K562 (cell line): ENCODE data around the gene GALNT7. TPM values are rescaled to one million over a fixed set of nuclear protein-coding genes. Genes with fewer than 3 reads are reported as not detected.

Experiments used
- ATAC-seq: fragments of 200-7000 bp; cut with Tn5 transposase; 3 replicates; pipeline ENCODE4 v1.9.1; 2020; ENCODE audit warnings: moderate library complexity
- BruUV-seq: library from RNA; stranded (reverse); fragments of 400-500 nt; replicated peaks from 2 replicates; lab custom pipeline; 2021; lab: Mats Ljungman, UMichigan
- CTCF ChIA-PET: fragments of 300-600 bp; formaldehyde crosslinking; extraction: SDS; loops from one replicate; lab custom pipeline; 2021; ENCODE audit warnings: low intra/inter-chr PET ratio; lab: Yijun Ruan, JAX
- POLR2A ChIA-PET: fragments of 300-600, 350-650 bp; sonication (Branson Sonifier 250); formaldehyde crosslinking; extraction: SDS; loops from one replicate; lab custom pipeline; 2021; ENCODE audit warnings: antibody characterized with exemption, inconsistent platforms; lab: Yijun Ruan, JAX
- DNase-seq, 4 experiments: peaks; one replicate each; pipeline versions ENCODE4 v3.0.0 to v3.0.0-alpha.2; 2011 to 2018; ENCODE audit warnings: low spot score in 3 of 4, mixed read lengths in 3 of 4; ENCODE audit errors: extremely low read depth in 1 of 4
- FAIRE-seq: peaks from 2 replicates; lab custom pipeline; 2011; peaks lifted over from hg19 to GRCh38; lab: Jason Lieb, UNC
- H2AFZ ChIP-seq: 2 replicates; pipeline ENCODE4 v1.6.0; 2011; ENCODE audit warnings: low read depth, low read length, control low read depth, inconsistent platforms
- H3K27ac ChIP-seq: fragments of 200-600 bp; 3 replicates; pipeline ENCODE4 v1.8.0; 2011; ENCODE audit warnings: low read depth, mild to moderate bottlenecking, control low read depth, inconsistent platforms, low read length, moderate library complexity, mixed read lengths; ENCODE audit errors: extremely low read depth
- H3K27me3 ChIP-seq, 2 experiments: fragments of 300-600 bp in 1 of 2; 2 replicates in 1 of 2; 3 replicates in 1 of 2; pipeline versions ENCODE4 v1.6.0 to v1.8.0; 2011; ENCODE audit warnings: inconsistent platforms in 2 of 2, low read length in 2 of 2, mild to moderate bottlenecking in 1 of 2, mixed read lengths in 1 of 2, moderate library complexity in 1 of 2; ENCODE audit not compliant: control insufficient read depth in 2 of 2, insufficient read depth in 2 of 2
- H3K36me3 ChIP-seq: fragments of 300-600 bp; 3 replicates; pipeline ENCODE4 v1.8.0; 2011; ENCODE audit warnings: mild to moderate bottlenecking, low read length, inconsistent platforms; ENCODE audit not compliant: control insufficient read depth, insufficient read depth
- H3K4me1 ChIP-seq, 2 experiments: fragments of 200-600 bp in 1 of 2; replicated peaks in 1 of 2; 2 replicates in 1 of 2; 3 replicates in 1 of 2; pipeline versions ENCODE4 v1.5.1 to v1.8.0; 2011; ENCODE audit warnings: inconsistent platforms in 2 of 2, low read length in 2 of 2, mild to moderate bottlenecking in 1 of 2, mixed read lengths in 1 of 2, moderate library complexity in 1 of 2; ENCODE audit not compliant: control insufficient read depth in 2 of 2, insufficient read depth in 2 of 2
- H3K4me2 ChIP-seq: 2 replicates; pipeline ENCODE4 v1.6.1; 2011; ENCODE audit warnings: low read length, control low read depth, inconsistent platforms, mixed read lengths; ENCODE audit not compliant: insufficient read depth
- H3K4me3 ChIP-seq: fragments of 200-600 bp; sonication (generic), shearing (Covaris generic); 2 replicates; pipeline ENCODE4 v1.5.1; 2016; ENCODE audit warnings: control low read depth, inconsistent platforms
- H3K79me2 ChIP-seq: fragments of 200-600 bp; 3 replicates; pipeline ENCODE4 v1.8.0; 2011; ENCODE audit warnings: low read length, inconsistent platforms; ENCODE audit not compliant: control insufficient read depth, insufficient read depth
- H3K9ac ChIP-seq, 2 experiments: 2 replicates each; pipeline versions ENCODE4 v1.6.0 to v1.6.1; 2011; ENCODE audit warnings: low read depth in 2 of 2, low read length in 2 of 2, control low read depth in 1 of 2, inconsistent platforms in 1 of 2, mild to moderate bottlenecking in 1 of 2, mixed read lengths in 1 of 2; ENCODE audit not compliant: insufficient read depth in 1 of 2
- H3K9me1 ChIP-seq: one replicate; pipeline ENCODE4 v1.6.0; 2011; ENCODE audit warnings: inconsistent platforms, mild to moderate bottlenecking, low read length, moderate library complexity; ENCODE audit not compliant: control insufficient read depth, insufficient read depth
- H3K9me3 ChIP-seq: replicated peaks from 2 replicates; pipeline ENCODE4 v1.5.1; 2011; ENCODE audit warnings: low read depth, low read length, inconsistent platforms; ENCODE audit not compliant: control insufficient read depth, insufficient read depth
- H4K20me1 ChIP-seq: replicated peaks from 2 replicates; pipeline ENCODE4 v1.6.1; 2011; ENCODE audit warnings: low read length, inconsistent platforms, mixed read lengths; ENCODE audit not compliant: control insufficient read depth, insufficient read depth
- CXXC5 ChIP-seq: fragments of 250-450 bp; sonication (Bioruptor Pico); IDR thresholded peaks from 2 replicates; pipeline ENCODE4 v1.8.0; 2022; ENCODE audit warnings: inconsistent platforms, mild to moderate bottlenecking, moderate library complexity
- FOSL1 ChIP-seq: fragments of 200-800 bp; sonication (Bioruptor generic); conservative IDR thresholded peaks from 2 replicates; pipeline ENCODE4 v1.6.1; 2016; ENCODE audit warnings: missing genetic modification characterization, missing compliant biosample characterization
- GABPA ChIP-seq: fragments of 200-800 bp; sonication (Bioruptor generic); conservative IDR thresholded peaks from 2 replicates; pipeline ENCODE4 v1.6.1; 2016; ENCODE audit warnings: low read depth, missing genetic modification characterization, missing compliant biosample characterization
- HDAC3 ChIP-seq: fragments of 450-650 bp; IDR thresholded peaks from 2 replicates; pipeline ENCODE4 v1.6.1; 2018; ENCODE audit warnings: borderline replicate concordance, mild to moderate bottlenecking, moderate library complexity; ENCODE audit not compliant: partially characterized antibody
- HDAC6 ChIP-seq: IDR thresholded peaks from 2 replicates; pipeline ENCODE4 v1.6.1; 2012; ENCODE audit warnings: low read depth, mild to moderate bottlenecking, control low read depth, inconsistent platforms, low read length, moderate library complexity
- MCM7 ChIP-seq, 2 experiments: fragments of 450-650 bp; IDR thresholded peaks; 2 replicates each; pipeline ENCODE4 v1.6.1; 2016 to 2018
- MTA2 ChIP-seq: fragments of 450-650 bp; IDR thresholded peaks from 2 replicates; pipeline ENCODE4 v1.6.1; 2016; ENCODE audit warnings: low read depth
- NBN ChIP-seq: fragments of 450-650 bp; IDR thresholded peaks from 2 replicates; pipeline ENCODE4 v1.6.1; 2016; ENCODE audit warnings: low read depth, mild to moderate bottlenecking
- NR2C1 ChIP-seq, 2 experiments: fragments of 450-650 bp; IDR thresholded peaks; 2 replicates each; pipeline ENCODE4 v1.6.1; 2017; ENCODE audit warnings: mild to moderate bottlenecking in 2 of 2, antibody characterized with exemption in 1 of 2, inconsistent platforms in 1 of 2, missing compliant biosample characterization in 1 of 2, missing genetic modification characterization in 1 of 2
- POLR2G ChIP-seq: fragments of 200-400 bp; formaldehyde crosslinking; IDR thresholded peaks from 2 replicates; pipeline ENCODE4 v1.6.1; 2017; ENCODE audit warnings: low read depth, mild to moderate bottlenecking, antibody characterized with exemption, low read length, moderate library complexity
- PURB ChIP-seq: sonication (generic); formaldehyde crosslinking; IDR thresholded peaks from 2 replicates; pipeline ENCODE4 v1.9.0; 2021; ENCODE audit warnings: low read depth, mild to moderate bottlenecking, missing genetic modification reagents
- RBFOX2 ChIP-seq: fragments of 200-400 bp; formaldehyde crosslinking; IDR thresholded peaks from 2 replicates; pipeline ENCODE4 v1.6.1; 2017; ENCODE audit warnings: low read depth, mild to moderate bottlenecking, low read length, moderate library complexity
- SAFB2 ChIP-seq: fragments of 200-400 bp; formaldehyde crosslinking; IDR thresholded peaks from 2 replicates; pipeline ENCODE4 v1.6.1; 2018; ENCODE audit warnings: borderline replicate concordance, low read length, low read depth, moderate library complexity; ENCODE audit not compliant: severe bottlenecking
- SRSF9 ChIP-seq: fragments of 200-400 bp; formaldehyde crosslinking; IDR thresholded peaks from 2 replicates; pipeline ENCODE4 v1.6.1; 2017; ENCODE audit warnings: low read depth, low read length, borderline replicate concordance
- TAF1 ChIP-seq: IDR thresholded peaks from 2 replicates; pipeline ENCODE4 v1.6.1; 2011; ENCODE audit warnings: mild to moderate bottlenecking, low read length, moderate library complexity; ENCODE audit not compliant: insufficient read depth, control insufficient read depth, severe bottlenecking; ENCODE audit errors: extremely low read depth
- TRIM24 ChIP-seq, 2 experiments: fragments of 450-650 bp; IDR thresholded peaks; 2 replicates each; pipeline ENCODE4 v1.6.1; 2016
- TRIM25 ChIP-seq: fragments of 450-650 bp; IDR thresholded peaks from 2 replicates; pipeline ENCODE4 v1.7.0; 2016; ENCODE audit warnings: borderline replicate concordance
- ZNF197 ChIP-seq: fragments of 200-800 bp; sonication (Bioruptor generic); IDR thresholded peaks from 2 replicates; pipeline ENCODE4 v1.6.1; 2016; ENCODE audit warnings: low read depth, missing genetic modification characterization, missing compliant biosample characterization
- ZNF778 ChIP-seq: fragments of 450-650 bp; formaldehyde crosslinking; IDR thresholded peaks from 2 replicates; pipeline ENCODE4 v1.4.0; 2020; ENCODE audit warnings: mild to moderate bottlenecking, moderate library complexity
- WGBS: fragments of 100-300 bp; shearing (Covaris generic); methylation state at CpG from one replicate; pipeline ENCODE4 v1.1.6; 2016; ENCODE audit warnings: low coverage, mixed read lengths; ENCODE audit not compliant: insufficient coverage; ENCODE audit errors: missing lambda C conversion rate; 5-methylcytosine and 5-hydroxymethylcytosine counted together
- in situ Hi-C: fragments of 300-500 bp; cut with MboI; formaldehyde crosslinking; loops from 4 replicates; pipeline ENCODE4 v1.15.0; 2018; ENCODE audit warnings: inconsistent platforms, mixed read lengths
- intact Hi-C: fragments of 100-400 bp; cut with micrococcal nuclease; formaldehyde crosslinking; loops from 2 replicates; pipeline ENCODE4 v1.14.2; 2022
- polyA plus RNA-seq, 8 experiments: library from polyadenylated mRNA; depleted of rRNA in 4 of 8; stranded (reverse) in 5 of 8; unstranded in 3 of 8; fragments of >200 nt; fragmentation: Nextera tagmentation in 2 of 8; fragmentation: Illumina TruSeq in 1 of 8; extraction: Ambion mirVana in 2 of 8; extraction: Trizol in 1 of 8; gene quantifications; 2 replicates each; pipeline versions ENCODE4 v1.2.1 to v1.2.3, GENCODE V29; 2011 to 2014; ENCODE audit warnings: inconsistent platforms in 1 of 8, missing spikeins in 1 of 8
- total RNA-seq, 7 experiments: library from RNA; depleted of rRNA in 6 of 7; stranded (reverse); fragments of >200 nt in 6 of 7; fragmentation: Illumina TruSeq in 2 of 7; extraction: Trizol in 2 of 7; gene quantifications; 2 replicates each; pipeline versions ENCODE4 v1.2.1 to v1.2.3, GENCODE V29; 2011 to 2021; ENCODE audit warnings: low replicate concordance in 1 of 7

Gene GALNT7
- total and polyA plus RNA-seq, 9 of the 15 experiments (the other 6 are each of a cell fraction or from before 2014, with no cell fraction given): 16.7 to 38.7 (median 31.1) TPM

GRCh38 chr4:173370130-173370476 lies 201.5 kb downstream of the GALNT7 start (continued):
- TF ChIP-seq TRIM25: no peak
- 0 out of 2 replicates have a peak, but pooled peaks have one; percentile 6 for TF ChIP-seq RBFOX2
- TF ChIP-seq ZNF197 (CRISPR knock-in tag): 0 out of 2 replicates have a peak, but pooled peaks have one; percentile 10
- no peak for TF ChIP-seq FOSL1 (tag)
- TF ChIP-seq, all 486 proteins: peak for 7

- Histone ChIP-seq H3K27ac (peak within 1 kb of the TSS; percentile 94), H3K36me3 (peaks cover 16% of the 10 kb centered on the region), H3K4me2 (peak within 1 kb of the TSS; percentile 94), H3K4me3 (peak within 1 kb of the TSS; percentile 81), H2AFZ (peak within 1 kb of the TSS; percentile 94), H3K4me1 (peaks cover 3 to 6% of the 10 kb centered on the region in 2 experiments; a peak in 3 of 5 replicates), H3K79me2 (peaks cover 49% of the 10 kb centered on the region), H3K9me1 (no peaks in the 10 kb centered on the region), H4K20me1 (no peaks in the 10 kb centered on the region; the same call in 1 of the 2 replicates), H3K9ac (peak within 1 kb of the TSS; percentile 95 to 96), H3K9me3 (no peaks in the 10 kb centered on the region), H3K27me3 (no peaks in the 10 kb centered on the region)
- ChIA-PET POLR2A (interaction anchor here (0.6 to 7.6 kb wide), 5 partner anchors 14 to 89 kb away, joined by 3 to 123 read pairs (median 3); partner anchors contain the start of gene HMGB2), CTCF (no interaction called here)
- in situ Hi-C loops: no loop called here
- ATAC-seq (peak; percentile 89), FAIRE-seq (peak; percentile 94), DNase-seq (peak; percentile 96 to 98 (median 97))
- under 1% methylated on average over 52 of the region's 72 CpGs for WGBS
- no TSS peak for BruUV-seq
- intact Hi-C loops: loop anchor here (2.0 to 5.0 kb wide), 2 partner anchors 46 to 88 kb away; no protein-coding TSS in a partner anchor
- TF ChIP-seq ZNF778 (CRISPR knock-in tag) (no peak), HDAC3 (no peak), TRIM24 (IDR thresholded peaks at IDR 0.05) (no peak), MTA2 (no peak), MCM7 (IDR thresholded peaks at IDR 0.05) (no peak), NBN (no peak), SAFB2 (no peak), SRSF9 (no peak), GABPA (tag) (no peak; the same call in none of the 2 replicates), HDAC6 (no peak), TAF1 (peak; percentile 66), POLR2G (peak; percentile 90), PURB (CRISPR knock-in tag) (no peak), CXXC5 (CRISPR knock-in tag) (peak; percentile 73), NR2C1 (IDR thresholded peaks at IDR 0.05) (no peak), NR2C1 (tag; IDR thresholded peaks at IDR 0.05) (peak; percentile 59; the same call in 1 of the 2 replicates)
Observed at GRCh38 chr4:173370477-173371291, 202.1 kb downstream of the GALNT7 start, which contains the start of gene SAP30. Gene SAP30 (plus strand): TSS chr4:173370954. CDS start chr4:173371183, 229 bp downstream.
